HCT116 (cell line): ENCODE data around the gene ABCC2. TPM values are rescaled to one million over a fixed set of nuclear protein-coding genes. Genes with fewer than 3 reads are reported as not detected.

ENCODE experiments used
- ATAC-seq: fragments of 200-7000 bp; cut with Tn5 transposase; 2 replicates; pipeline ENCODE4 v1.9.1; 2020; ENCODE audit warnings: mild to moderate bottlenecking, moderate library complexity
- BruUV-seq: library from RNA; stranded (reverse); fragments of 400-500 nt; replicated peaks from 2 replicates; lab custom pipeline; 2021; lab: Mats Ljungman, UMichigan
- CTCF ChIA-PET: fragments of 300-600 bp; sonication (Branson Sonifier 250); formaldehyde crosslinking; loops from one replicate; lab custom pipeline; 2021; ENCODE audit warnings: antibody characterized with exemption; lab: Charles Lee
- POLR2A ChIA-PET: fragments of 300-600, 350-600 bp; sonication (Branson Sonifier 250); formaldehyde crosslinking; loops from one replicate; lab custom pipeline; 2021; ENCODE audit warnings: antibody characterized with exemption; lab: Charles Lee
- RAD21 ChIA-PET, 2 experiments: fragments of 300-600 bp; sonication (Branson Sonifier 250); formaldehyde crosslinking; loops; one replicate each; lab custom pipeline; 2023; ENCODE audit warnings: low total read pairs in 2 of 2; ENCODE audit not compliant: uncharacterized antibody in 2 of 2, unreplicated experiment in 2 of 2, low non-redundant PET in 1 of 2; lab: Charles Lee
- DNase-seq: peaks from one replicate; pipeline ENCODE4 v3.0.0-alpha.2; 2010; ENCODE audit warnings: low read depth, low spot score
- H2AFZ ChIP-seq: fragments of 200-600 bp; shearing (Covaris generic), sonication (generic); 2 replicates; pipeline ENCODE4 v1.6.1; 2017; ENCODE audit warnings: low read depth, mixed run types, mixed read lengths, antibody characterized with exemption, low read length; ENCODE audit not compliant: poor library complexity, severe bottlenecking
- H3K27ac ChIP-seq: 2 replicates; pipeline ENCODE4 v1.5.1; 2012; ENCODE audit warnings: low read depth, low read length
- H3K27me3 ChIP-seq: fragments of 200-600 bp; sonication (generic); 2 replicates; pipeline ENCODE4 v1.6.1; 2016; ENCODE audit warnings: mixed run types, low read length, mixed read lengths; ENCODE audit not compliant: insufficient read depth
- H3K36me3 ChIP-seq, 2 experiments: fragments of 200-500 bp in 1 of 2; fragments of 200-600 bp in 1 of 2; sonication (Bioruptor generic) in 1 of 2; sonication (generic) in 1 of 2; 2 replicates each; pipeline versions ENCODE4 v1.5.1 to v1.6.1; 2014 to 2016; ENCODE audit warnings: low read length in 2 of 2, inconsistent platforms in 1 of 2, mixed read lengths in 1 of 2, mixed run types in 1 of 2; ENCODE audit not compliant: insufficient read depth in 2 of 2, control insufficient read depth in 1 of 2
- H3K4me1 ChIP-seq, 2 experiments: fragments of 200-600 bp in 1 of 2; sonication (generic) in 1 of 2; 2 replicates each; pipeline versions ENCODE4 v1.5.1 to v1.6.1; 2012 to 2017; ENCODE audit warnings: low read length in 2 of 2, inconsistent platforms in 1 of 2, mild to moderate bottlenecking in 1 of 2, mixed read lengths in 1 of 2, mixed run types in 1 of 2, moderate library complexity in 1 of 2; ENCODE audit not compliant: insufficient read depth in 2 of 2, control insufficient read depth in 1 of 2
- H3K4me2 ChIP-seq: fragments of 200-600 bp; sonication (generic); 2 replicates; pipeline ENCODE4 v1.6.1; 2017; ENCODE audit warnings: mixed run types, low read length, mixed read lengths
- H3K4me3 ChIP-seq, 2 experiments: fragments of 200-600 bp in 1 of 2; sonication (generic) in 1 of 2; replicated peaks in 1 of 2; 2 replicates each; pipeline ENCODE4 v1.5.1; 2011 to 2016; ENCODE audit warnings: low read length in 2 of 2, control low read depth in 1 of 2, low read depth in 1 of 2, mild to moderate bottlenecking in 1 of 2, mixed read lengths in 1 of 2, mixed run types in 1 of 2
- H3K79me2 ChIP-seq: fragments of 200-600 bp; sonication (generic); 2 replicates; pipeline ENCODE4 v1.6.1; 2017; ENCODE audit warnings: mild to moderate bottlenecking, mixed run types, low read length, moderate library complexity, mixed read lengths; ENCODE audit not compliant: insufficient read depth
- H3K9ac ChIP-seq: fragments of 200-600 bp; sonication (generic); 2 replicates; pipeline ENCODE4 v1.6.1; 2016; ENCODE audit warnings: low read length, mixed read lengths
- H3K9me2 ChIP-seq: fragments of 200-600 bp; sonication (generic), shearing (Covaris generic); 2 replicates; pipeline ENCODE4 v1.6.1; 2017; ENCODE audit warnings: mixed run types, mild to moderate bottlenecking, moderate library complexity; ENCODE audit not compliant: insufficient read depth
- H3K9me3 ChIP-seq, 2 experiments: fragments of 200-500 bp in 1 of 2; fragments of 200-600 bp in 1 of 2; sonication (Bioruptor generic) in 1 of 2; sonication (generic) in 1 of 2; 2 replicates each; pipeline ENCODE4 v1.6.1; 2014 to 2017; ENCODE audit warnings: low read length in 2 of 2, mixed read lengths in 2 of 2, inconsistent platforms in 1 of 2, low read depth in 1 of 2, mild to moderate bottlenecking in 1 of 2, mixed run types in 1 of 2, moderate library complexity in 1 of 2; ENCODE audit not compliant: control insufficient read depth in 1 of 2, insufficient read depth in 1 of 2
- H4K20me1 ChIP-seq: fragments of 200-600 bp; sonication (generic), shearing (Covaris generic); 2 replicates; pipeline ENCODE4 v1.6.1; 2017; ENCODE audit warnings: mixed run types, mild to moderate bottlenecking, moderate library complexity; ENCODE audit not compliant: insufficient read depth
- CBX3 ChIP-seq: IDR thresholded peaks from 2 replicates; pipeline ENCODE4 v1.6.1; 2012; ENCODE audit warnings: low read depth
- CEBPB ChIP-seq: IDR thresholded peaks from 2 replicates; pipeline ENCODE4 v1.6.1; 2012; ENCODE audit warnings: low read depth
- ELF1 ChIP-seq: IDR thresholded peaks from 2 replicates; pipeline ENCODE4 v1.6.1; 2012; ENCODE audit warnings: low read depth, borderline replicate concordance
- EZH2 ChIP-seq: fragments of 200-600 bp; sonication (generic); IDR thresholded peaks from 2 replicates; pipeline ENCODE4 v1.6.1; 2017; ENCODE audit warnings: antibody characterized with exemption, mixed run types
- EZH2phosphoT487 ChIP-seq: fragments of 200-600 bp; IDR thresholded peaks from 2 replicates; pipeline ENCODE4 v1.6.1; 2018; ENCODE audit warnings: antibody characterized with exemption, borderline replicate concordance
- FOSL1 ChIP-seq: IDR thresholded peaks from 2 replicates; pipeline ENCODE4 v1.6.1; 2012; ENCODE audit warnings: low read depth
- JUND ChIP-seq: IDR thresholded peaks from 2 replicates; pipeline ENCODE4 v1.6.1; 2012
- MAX ChIP-seq: IDR thresholded peaks from 2 replicates; pipeline ENCODE4 v1.6.1; 2012
- POLR2A ChIP-seq: IDR thresholded peaks from 2 replicates; pipeline ENCODE4 v1.7.0; 2011; ENCODE audit warnings: borderline replicate concordance; ENCODE audit not compliant: insufficient read depth, insufficient read length; ENCODE audit errors: extremely low read depth
- POLR2AphosphoS5 ChIP-seq: IDR thresholded peaks from 2 replicates; pipeline ENCODE4 v1.6.1; 2011; ENCODE audit warnings: mild to moderate bottlenecking, low read depth, low read length, moderate library complexity
- RAD21 ChIP-seq: IDR thresholded peaks from 2 replicates; pipeline ENCODE4 v1.6.1; 2012; ENCODE audit warnings: low read depth, mild to moderate bottlenecking
- SIN3A ChIP-seq: IDR thresholded peaks from 2 replicates; pipeline ENCODE4 v1.6.1; 2012; ENCODE audit warnings: low read depth
- SP1 ChIP-seq: IDR thresholded peaks from 2 replicates; pipeline ENCODE4 v1.6.1; 2012; ENCODE audit warnings: low read depth
- TCF7L2 ChIP-seq: IDR thresholded peaks from 2 replicates; pipeline ENCODE4 v1.7.0; 2011; ENCODE audit warnings: borderline replicate concordance, inconsistent platforms; ENCODE audit not compliant: insufficient read depth, insufficient read length; ENCODE audit errors: extremely low read depth
- YY1 ChIP-seq: IDR thresholded peaks from 2 replicates; pipeline ENCODE4 v1.6.1; 2011; ENCODE audit warnings: low read length, low read depth, moderate library complexity, mild to moderate bottlenecking; ENCODE audit not compliant: insufficient replicate concordance; ENCODE audit errors: extremely low read depth
- ZNF274 ChIP-seq: fragments of 200-500 bp; sonication (Bioruptor generic); IDR thresholded peaks from 2 replicates; pipeline ENCODE4 v1.6.1; 2014; ENCODE audit warnings: mild to moderate bottlenecking, low read depth, low read length, inconsistent platforms
- intact Hi-C: fragments of 100-400 bp; cut with micrococcal nuclease; formaldehyde crosslinking; loops from 2 replicates; pipeline ENCODE4 v1.10.0; 2022
- total RNA-seq: library from RNA; stranded (reverse); gene quantifications from one replicate; pipeline ENCODE4 v1.2.1, GENCODE V29; 2021; ENCODE audit not compliant: unreplicated experiment
- TF ChIP-seq, protein P1 (sequence below): IDR thresholded peaks from 2 replicates; pipeline ENCODE4 v1.6.1; 2012; ENCODE audit warnings: low read depth
- TF ChIP-seq, protein P2 (sequence below): IDR thresholded peaks from 2 replicates; pipeline ENCODE4 v1.6.1; 2012

ABCC2 gene
- total RNA-seq, 1 experiment from 2014 or later = 88.2 TPM

- TF ChIP-seq ELF1 (no peak), JUND (no peak), MAX (no peak), EZH2 (no peak), CBX3 (no peak), TCF7L2 (no peak)
- TF ChIP-seq, protein P1, sequence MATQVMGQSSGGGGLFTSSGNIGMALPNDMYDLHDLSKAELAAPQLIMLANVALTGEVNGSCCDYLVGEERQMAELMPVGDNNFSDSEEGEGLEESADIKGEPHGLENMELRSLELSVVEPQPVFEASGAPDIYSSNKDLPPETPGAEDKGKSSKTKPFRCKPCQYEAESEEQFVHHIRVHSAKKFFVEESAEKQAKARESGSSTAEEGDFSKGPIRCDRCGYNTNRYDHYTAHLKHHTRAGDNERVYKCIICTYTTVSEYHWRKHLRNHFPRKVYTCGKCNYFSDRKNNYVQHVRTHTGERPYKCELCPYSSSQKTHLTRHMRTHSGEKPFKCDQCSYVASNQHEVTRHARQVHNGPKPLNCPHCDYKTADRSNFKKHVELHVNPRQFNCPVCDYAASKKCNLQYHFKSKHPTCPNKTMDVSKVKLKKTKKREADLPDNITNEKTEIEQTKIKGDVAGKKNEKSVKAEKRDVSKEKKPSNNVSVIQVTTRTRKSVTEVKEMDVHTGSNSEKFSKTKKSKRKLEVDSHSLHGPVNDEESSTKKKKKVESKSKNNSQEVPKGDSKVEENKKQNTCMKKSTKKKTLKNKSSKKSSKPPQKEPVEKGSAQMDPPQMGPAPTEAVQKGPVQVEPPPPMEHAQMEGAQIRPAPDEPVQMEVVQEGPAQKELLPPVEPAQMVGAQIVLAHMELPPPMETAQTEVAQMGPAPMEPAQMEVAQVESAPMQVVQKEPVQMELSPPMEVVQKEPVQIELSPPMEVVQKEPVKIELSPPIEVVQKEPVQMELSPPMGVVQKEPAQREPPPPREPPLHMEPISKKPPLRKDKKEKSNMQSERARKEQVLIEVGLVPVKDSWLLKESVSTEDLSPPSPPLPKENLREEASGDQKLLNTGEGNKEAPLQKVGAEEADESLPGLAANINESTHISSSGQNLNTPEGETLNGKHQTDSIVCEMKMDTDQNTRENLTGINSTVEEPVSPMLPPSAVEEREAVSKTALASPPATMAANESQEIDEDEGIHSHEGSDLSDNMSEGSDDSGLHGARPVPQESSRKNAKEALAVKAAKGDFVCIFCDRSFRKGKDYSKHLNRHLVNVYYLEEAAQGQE = no peak
Measured at GRCh38 chr10:99875473-99875872, 93.0 kb downstream of the ABCC2 start (continued).

GRCh38 chr10:99880080-99880835, 97.8 kb downstream of the ABCC2 start:
- Histone ChIP-seq H3K9me2 (no peaks in the 10 kb centered on the region), H3K27ac (no peak overlapping the region), H3K9me3 (no peaks in the 10 kb centered on the region)
- intact Hi-C loops = no loop called here
- BruUV-seq = no TSS peak
- ATAC-seq = no peak
- RAD21 ChIA-PET = no interaction called here
- CTCF ChIA-PET = interaction anchor here (1.2 kb wide), 1 partner anchor 655 kb away, joined by 3 read pairs; the partner anchor contains the start of gene HIF1AN
- TF ChIP-seq YY1 (no peak), MAX (no peak), RAD21 (no peak), SP1 (no peak), SIN3A (no peak), ZNF274 (no peak), EZH2 (no peak), JUND (no peak), CEBPB (no peak), FOSL1 (no peak), POLR2A (no peak), POLR2AphosphoS5 (no peak), EZH2phosphoT487 (no peak)
- TF ChIP-seq, protein P2, sequence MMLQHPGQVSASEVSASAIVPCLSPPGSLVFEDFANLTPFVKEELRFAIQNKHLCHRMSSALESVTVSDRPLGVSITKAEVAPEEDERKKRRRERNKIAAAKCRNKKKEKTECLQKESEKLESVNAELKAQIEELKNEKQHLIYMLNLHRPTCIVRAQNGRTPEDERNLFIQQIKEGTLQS = no peak
- TF ChIP-seq, protein P1 = no peak
- TF ChIP-seq, all 23 proteins: peak for 0
- Histone ChIP-seq H3K9ac (no peak overlapping the region), H3K4me2 (no peak overlapping the region), H3K4me1 (no peaks in the 10 kb centered on the region), H2AFZ (no peak overlapping the region), H3K27me3 (no peaks in the 10 kb centered on the region), H3K36me3 (peaks cover 78 to 90% of the 10 kb centered on the region in 2 experiments), H3K4me3 (no peak overlapping the region), H3K79me2 (no peaks in the 10 kb centered on the region; the same call in 1 of the 2 replicates), H4K20me1 (no peaks in the 10 kb centered on the region)
- POLR2A ChIA-PET = no interaction called here
- DNase-seq = no peak
